ENCODE data around the gene XRCC6.

Gene XRCC6

GRCh38 chr22:41578818-41579217 lies 42.3 kb upstream of the XRCC6 start:
- H3K27ac ChIP-seq, result no peak overlapping the region
- TF ChIP-seq, protein P1, sequence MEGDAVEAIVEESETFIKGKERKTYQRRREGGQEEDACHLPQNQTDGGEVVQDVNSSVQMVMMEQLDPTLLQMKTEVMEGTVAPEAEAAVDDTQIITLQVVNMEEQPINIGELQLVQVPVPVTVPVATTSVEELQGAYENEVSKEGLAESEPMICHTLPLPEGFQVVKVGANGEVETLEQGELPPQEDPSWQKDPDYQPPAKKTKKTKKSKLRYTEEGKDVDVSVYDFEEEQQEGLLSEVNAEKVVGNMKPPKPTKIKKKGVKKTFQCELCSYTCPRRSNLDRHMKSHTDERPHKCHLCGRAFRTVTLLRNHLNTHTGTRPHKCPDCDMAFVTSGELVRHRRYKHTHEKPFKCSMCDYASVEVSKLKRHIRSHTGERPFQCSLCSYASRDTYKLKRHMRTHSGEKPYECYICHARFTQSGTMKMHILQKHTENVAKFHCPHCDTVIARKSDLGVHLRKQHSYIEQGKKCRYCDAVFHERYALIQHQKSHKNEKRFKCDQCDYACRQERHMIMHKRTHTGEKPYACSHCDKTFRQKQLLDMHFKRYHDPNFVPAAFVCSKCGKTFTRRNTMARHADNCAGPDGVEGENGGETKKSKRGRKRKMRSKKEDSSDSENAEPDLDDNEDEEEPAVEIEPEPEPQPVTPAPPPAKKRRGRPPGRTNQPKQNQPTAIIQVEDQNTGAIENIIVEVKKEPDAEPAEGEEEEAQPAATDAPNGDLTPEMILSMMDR (conservative IDR thresholded peaks at IDR 0.05), result no peak

DNA sequence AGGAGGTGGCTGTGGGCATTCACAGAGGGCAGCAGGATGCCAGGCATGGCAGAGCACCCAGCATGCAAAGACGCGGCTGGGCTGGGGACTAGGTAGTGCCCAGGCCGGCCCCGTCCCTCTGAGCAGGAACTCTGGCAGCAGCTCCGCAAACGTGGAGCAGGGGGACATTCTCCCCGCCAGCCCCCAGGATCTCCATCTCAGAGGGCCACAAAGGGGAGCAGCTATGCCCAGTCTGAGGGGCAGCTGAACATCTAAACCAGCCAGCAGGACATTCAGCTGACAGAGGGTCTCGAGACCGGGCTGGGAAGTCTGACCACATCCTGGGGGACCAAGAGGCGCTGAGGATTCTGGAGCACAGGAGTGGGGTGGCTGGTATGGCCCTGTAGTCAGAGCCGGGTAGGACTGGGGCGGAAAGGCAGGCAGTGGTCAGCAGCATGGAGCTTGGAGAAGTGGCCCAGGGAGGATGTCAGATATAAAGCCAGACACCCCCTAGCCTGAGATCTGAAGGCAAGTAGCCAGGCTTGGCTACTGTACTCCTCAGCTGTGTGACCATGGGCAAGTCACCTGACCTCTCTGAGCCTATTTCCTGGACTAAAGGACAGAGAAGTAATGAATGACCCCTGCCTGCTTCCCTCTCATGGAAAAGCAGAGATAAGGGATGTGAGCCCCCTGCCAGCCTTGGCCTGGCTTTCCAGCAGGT lies 41.6 kb upstream of the XRCC6 start:
- no peak overlapping the region for H3K27ac ChIP-seq
- TF ChIP-seq, protein P1 (conservative IDR thresholded peaks at IDR 0.05), result no peak

GRCh38 chr22:41579997-41580355 lies 41.1 kb upstream of the XRCC6 start:
- TF ChIP-seq, protein P1 (conservative IDR thresholded peaks at IDR 0.05), result no peak
- H3K27ac ChIP-seq, result no peak overlapping the region

GRCh38 chr22:41582694-41583093 lies 38.4 kb upstream of the XRCC6 start:
- H3K27ac ChIP-seq, result no peak overlapping the region
- TF ChIP-seq, protein P1 (conservative IDR thresholded peaks at IDR 0.05), result no peak

- no peak overlapping the region for H3K27ac ChIP-seq
- TF ChIP-seq, protein P1 (conservative IDR thresholded peaks at IDR 0.05), result no peak
These were observed 36.2 kb upstream of the XRCC6 start for GRCh38 chr22:41584881-41585280.

- H3K27ac ChIP-seq, result peak overlapping the region; percentile 16; the same call in 1 of the 2 replicates
- TF ChIP-seq, protein P1 (conservative IDR thresholded peaks at IDR 0.05), result no peak
These were observed 35.2 kb upstream of the XRCC6 start for GRCh38 chr22:41585898-41586297.

DNA sequence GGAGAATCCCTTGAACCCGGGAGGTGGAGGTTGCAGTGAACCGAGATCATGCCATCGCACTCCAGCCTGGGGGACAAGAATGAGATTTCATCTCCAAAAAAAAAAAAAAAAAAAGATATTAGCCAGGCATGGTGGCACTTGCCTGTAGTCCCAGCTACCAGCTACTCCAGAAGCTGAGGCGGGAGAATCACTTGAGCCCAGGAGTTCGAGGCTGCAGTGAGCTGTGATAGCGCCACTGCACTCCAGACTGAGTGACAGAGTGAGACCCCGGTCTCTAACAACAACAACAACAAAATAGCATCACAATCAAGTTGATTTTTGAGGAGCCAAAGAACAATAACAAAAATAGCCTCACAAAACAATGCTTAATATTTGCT lies 33.8 kb upstream of the XRCC6 start:
- TF ChIP-seq, protein P1 (conservative IDR thresholded peaks at IDR 0.05), result no peak
- H3K27ac ChIP-seq, result peak overlapping the region; percentile 88

Data from VCaP (cell line).